HCT116 (cell line): ENCODE data around the gene TP53AIP1. TPM values are rescaled to one million over a fixed set of nuclear protein-coding genes. Genes with fewer than 3 reads are reported as not detected.

Experiments used
- ATAC-seq: fragments of 200-7000 bp; cut with Tn5 transposase; 2 replicates; pipeline ENCODE4 v1.9.1; 2020; ENCODE audit warnings: mild to moderate bottlenecking, moderate library complexity
- BruUV-seq: library from RNA; stranded (reverse); fragments of 400-500 nt; replicated peaks from 2 replicates; lab custom pipeline; 2021; lab: Mats Ljungman, UMichigan
- CTCF ChIA-PET: fragments of 300-600 bp; sonication (Branson Sonifier 250); formaldehyde crosslinking; loops from one replicate; lab custom pipeline; 2021; ENCODE audit warnings: antibody characterized with exemption; lab: Charles Lee
- POLR2A ChIA-PET: fragments of 300-600, 350-600 bp; sonication (Branson Sonifier 250); formaldehyde crosslinking; loops from one replicate; lab custom pipeline; 2021; ENCODE audit warnings: antibody characterized with exemption; lab: Charles Lee
- RAD21 ChIA-PET, 2 experiments: fragments of 300-600 bp; sonication (Branson Sonifier 250); formaldehyde crosslinking; loops; one replicate each; lab custom pipeline; 2023; ENCODE audit warnings: low total read pairs in 2 of 2; ENCODE audit not compliant: uncharacterized antibody in 2 of 2, unreplicated experiment in 2 of 2, low non-redundant PET in 1 of 2; lab: Charles Lee
- DNase-seq: peaks from one replicate; pipeline ENCODE4 v3.0.0-alpha.2; 2010; ENCODE audit warnings: low read depth, low spot score
- H2AFZ ChIP-seq: fragments of 200-600 bp; shearing (Covaris generic), sonication (generic); 2 replicates; pipeline ENCODE4 v1.6.1; 2017; ENCODE audit warnings: low read depth, mixed run types, mixed read lengths, antibody characterized with exemption, low read length; ENCODE audit not compliant: poor library complexity, severe bottlenecking
- H3K27ac ChIP-seq: 2 replicates; pipeline ENCODE4 v1.5.1; 2012; ENCODE audit warnings: low read depth, low read length
- H3K27me3 ChIP-seq: fragments of 200-600 bp; sonication (generic); 2 replicates; pipeline ENCODE4 v1.6.1; 2016; ENCODE audit warnings: mixed run types, low read length, mixed read lengths; ENCODE audit not compliant: insufficient read depth
- H3K36me3 ChIP-seq, 2 experiments: fragments of 200-500 bp in 1 of 2; fragments of 200-600 bp in 1 of 2; sonication (Bioruptor generic) in 1 of 2; sonication (generic) in 1 of 2; 2 replicates each; pipeline versions ENCODE4 v1.5.1 to v1.6.1; 2014 to 2016; ENCODE audit warnings: low read length in 2 of 2, inconsistent platforms in 1 of 2, mixed read lengths in 1 of 2, mixed run types in 1 of 2; ENCODE audit not compliant: insufficient read depth in 2 of 2, control insufficient read depth in 1 of 2
- H3K4me1 ChIP-seq, 2 experiments: fragments of 200-600 bp in 1 of 2; sonication (generic) in 1 of 2; 2 replicates each; pipeline versions ENCODE4 v1.5.1 to v1.6.1; 2012 to 2017; ENCODE audit warnings: low read length in 2 of 2, inconsistent platforms in 1 of 2, mild to moderate bottlenecking in 1 of 2, mixed read lengths in 1 of 2, mixed run types in 1 of 2, moderate library complexity in 1 of 2; ENCODE audit not compliant: insufficient read depth in 2 of 2, control insufficient read depth in 1 of 2
- H3K4me2 ChIP-seq: fragments of 200-600 bp; sonication (generic); 2 replicates; pipeline ENCODE4 v1.6.1; 2017; ENCODE audit warnings: mixed run types, low read length, mixed read lengths
- H3K4me3 ChIP-seq, 2 experiments: fragments of 200-600 bp in 1 of 2; sonication (generic) in 1 of 2; replicated peaks in 1 of 2; 2 replicates each; pipeline ENCODE4 v1.5.1; 2011 to 2016; ENCODE audit warnings: low read length in 2 of 2, control low read depth in 1 of 2, low read depth in 1 of 2, mild to moderate bottlenecking in 1 of 2, mixed read lengths in 1 of 2, mixed run types in 1 of 2
- H3K79me2 ChIP-seq: fragments of 200-600 bp; sonication (generic); 2 replicates; pipeline ENCODE4 v1.6.1; 2017; ENCODE audit warnings: mild to moderate bottlenecking, mixed run types, low read length, moderate library complexity, mixed read lengths; ENCODE audit not compliant: insufficient read depth
- H3K9ac ChIP-seq: fragments of 200-600 bp; sonication (generic); 2 replicates; pipeline ENCODE4 v1.6.1; 2016; ENCODE audit warnings: low read length, mixed read lengths
- H3K9me2 ChIP-seq: fragments of 200-600 bp; sonication (generic), shearing (Covaris generic); 2 replicates; pipeline ENCODE4 v1.6.1; 2017; ENCODE audit warnings: mixed run types, mild to moderate bottlenecking, moderate library complexity; ENCODE audit not compliant: insufficient read depth
- H3K9me3 ChIP-seq, 2 experiments: fragments of 200-500 bp in 1 of 2; fragments of 200-600 bp in 1 of 2; sonication (Bioruptor generic) in 1 of 2; sonication (generic) in 1 of 2; 2 replicates each; pipeline ENCODE4 v1.6.1; 2014 to 2017; ENCODE audit warnings: low read length in 2 of 2, mixed read lengths in 2 of 2, inconsistent platforms in 1 of 2, low read depth in 1 of 2, mild to moderate bottlenecking in 1 of 2, mixed run types in 1 of 2, moderate library complexity in 1 of 2; ENCODE audit not compliant: control insufficient read depth in 1 of 2, insufficient read depth in 1 of 2
- H4K20me1 ChIP-seq: fragments of 200-600 bp; sonication (generic), shearing (Covaris generic); 2 replicates; pipeline ENCODE4 v1.6.1; 2017; ENCODE audit warnings: mixed run types, mild to moderate bottlenecking, moderate library complexity; ENCODE audit not compliant: insufficient read depth
- CBX3 ChIP-seq: IDR thresholded peaks from 2 replicates; pipeline ENCODE4 v1.6.1; 2012; ENCODE audit warnings: low read depth
- CEBPB ChIP-seq: IDR thresholded peaks from 2 replicates; pipeline ENCODE4 v1.6.1; 2012; ENCODE audit warnings: low read depth
- CTCF ChIP-seq, 3 experiments: fragments of 200-600 bp in 1 of 3; sonication (generic) in 1 of 3; IDR thresholded peaks in 2 of 3; conservative IDR thresholded peaks in 1 of 3; 2 replicates each; pipeline ENCODE4 v1.5.1; 2012 to 2017; ENCODE audit warnings: low read depth in 2 of 3, low read length in 2 of 3, antibody characterized with exemption in 1 of 3, borderline replicate concordance in 1 of 3, control low read depth in 1 of 3, mild to moderate bottlenecking in 1 of 3, mixed read lengths in 1 of 3, mixed run types in 1 of 3, moderate library complexity in 1 of 3; ENCODE audit not compliant: insufficient read depth in 1 of 3
- EGR1 ChIP-seq: IDR thresholded peaks from 2 replicates; pipeline ENCODE4 v1.6.1; 2012; ENCODE audit warnings: low read depth
- EZH2 ChIP-seq: fragments of 200-600 bp; sonication (generic); IDR thresholded peaks from 2 replicates; pipeline ENCODE4 v1.6.1; 2017; ENCODE audit warnings: antibody characterized with exemption, mixed run types
- EZH2phosphoT487 ChIP-seq: fragments of 200-600 bp; IDR thresholded peaks from 2 replicates; pipeline ENCODE4 v1.6.1; 2018; ENCODE audit warnings: antibody characterized with exemption, borderline replicate concordance
- FOSL1 ChIP-seq: IDR thresholded peaks from 2 replicates; pipeline ENCODE4 v1.6.1; 2012; ENCODE audit warnings: low read depth
- JUND ChIP-seq: IDR thresholded peaks from 2 replicates; pipeline ENCODE4 v1.6.1; 2012
- POLR2A ChIP-seq: IDR thresholded peaks from 2 replicates; pipeline ENCODE4 v1.7.0; 2011; ENCODE audit warnings: borderline replicate concordance; ENCODE audit not compliant: insufficient read depth, insufficient read length; ENCODE audit errors: extremely low read depth
- POLR2AphosphoS5 ChIP-seq: IDR thresholded peaks from 2 replicates; pipeline ENCODE4 v1.6.1; 2011; ENCODE audit warnings: mild to moderate bottlenecking, low read depth, low read length, moderate library complexity
- SIN3A ChIP-seq: IDR thresholded peaks from 2 replicates; pipeline ENCODE4 v1.6.1; 2012; ENCODE audit warnings: low read depth
- SP1 ChIP-seq: IDR thresholded peaks from 2 replicates; pipeline ENCODE4 v1.6.1; 2012; ENCODE audit warnings: low read depth
- YY1 ChIP-seq: IDR thresholded peaks from 2 replicates; pipeline ENCODE4 v1.6.1; 2011; ENCODE audit warnings: low read length, low read depth, moderate library complexity, mild to moderate bottlenecking; ENCODE audit not compliant: insufficient replicate concordance; ENCODE audit errors: extremely low read depth
- ZBTB33 ChIP-seq: IDR thresholded peaks from 2 replicates; pipeline ENCODE4 v1.6.1; 2011; ENCODE audit warnings: mild to moderate bottlenecking, low read length, moderate library complexity; ENCODE audit not compliant: insufficient replicate concordance; ENCODE audit errors: extremely low read depth
- ZFX ChIP-seq: fragments of 450-650 bp; IDR thresholded peaks from 2 replicates; pipeline ENCODE4 v1.6.1; 2017
- intact Hi-C: fragments of 100-400 bp; cut with micrococcal nuclease; formaldehyde crosslinking; loops from 2 replicates; pipeline ENCODE4 v1.10.0; 2022
- total RNA-seq: library from RNA; stranded (reverse); gene quantifications from one replicate; pipeline ENCODE4 v1.2.1, GENCODE V29; 2021; ENCODE audit not compliant: unreplicated experiment

The TP53AIP1 gene
- total RNA-seq, 1 experiment from 2014 or later = 0.15 TPM

GRCh38 chr11:128937480-128937879, 5.2 kb downstream of the TP53AIP1 start:
- H4K20me1 ChIP-seq = no peaks in the 10 kb centered on the region
- no peak overlapping the region for H3K4me2 ChIP-seq
- H3K4me3 ChIP-seq = no peak overlapping the region
- H2AFZ ChIP-seq = no peak overlapping the region
- H3K9me2 ChIP-seq = no peaks in the 10 kb centered on the region
- no peak for ATAC-seq
- no peak for TF ChIP-seq SIN3A
- TF ChIP-seq CEBPB = no peak
- H3K4me1 ChIP-seq = no peaks in the 10 kb centered on the region
- H3K9me3 ChIP-seq = no peaks in the 10 kb centered on the region
- no peaks in the 10 kb centered on the region for H3K79me2 ChIP-seq
- CTCF ChIA-PET = interaction anchor here (0.6 kb wide), 1 partner anchor 31 kb away, joined by 3 read pairs; no protein-coding TSS in a partner anchor
- H3K9ac ChIP-seq = no peak overlapping the region
- POLR2A ChIA-PET = no interaction called here
- RAD21 ChIA-PET = no interaction called here
- no peak overlapping the region for H3K27ac ChIP-seq
- H3K27me3 ChIP-seq = no peaks in the 10 kb centered on the region
- no peak for DNase-seq
- H3K36me3 ChIP-seq = no peaks in the 10 kb centered on the region
- no TSS peak for BruUV-seq
- intact Hi-C loops = no loop called here

GRCh38 chr11:128936606-128937251, 5.9 kb downstream of the TP53AIP1 start:
- no peak overlapping the region for H2AFZ ChIP-seq
- H3K27ac ChIP-seq = no peak overlapping the region
- no peaks in the 10 kb centered on the region for H3K36me3 ChIP-seq
- ChIA-PET RAD21 (no interaction called here), CTCF (no interaction called here), POLR2A (no interaction called here)
- DNase-seq (no peak), ATAC-seq (no peak)
- no peaks in the 10 kb centered on the region for H3K79me2 ChIP-seq
- no peaks in the 10 kb centered on the region for H4K20me1 ChIP-seq
- H3K9ac ChIP-seq = no peak overlapping the region
- no peaks in the 10 kb centered on the region for H3K27me3 ChIP-seq
- H3K4me2 ChIP-seq = no peak overlapping the region
- no TSS peak for BruUV-seq
- intact Hi-C loops = no loop called here
- no peak for TF ChIP-seq YY1
- no peak for TF ChIP-seq POLR2AphosphoS5
- no peak for TF ChIP-seq ZFX
- no peak for TF ChIP-seq CBX3
- TF ChIP-seq SP1 = no peak
- no peak for TF ChIP-seq CEBPB
- TF ChIP-seq EGR1 = no peak
- no peak for TF ChIP-seq CTCF (IDR thresholded peaks at IDR 0.05 in 2 of 3, conservative IDR thresholded peaks at IDR 0.05 in 1 of 3; ENCODE audit: borderline replicate concordance in 1 of 3, insufficient read depth in 1 of 3, low read depth in 2 of 3, low read length in 2 of 3)
- no peak for TF ChIP-seq JUND
- no peak for TF ChIP-seq ZBTB33
- no peak for TF ChIP-seq EZH2phosphoT487
- TF ChIP-seq POLR2A = no peak
- no peak for TF ChIP-seq EZH2
- no peak for TF ChIP-seq FOSL1
- H3K4me1 ChIP-seq = no peaks in the 10 kb centered on the region
- H3K9me2 ChIP-seq = no peaks in the 10 kb centered on the region
- no peak overlapping the region for H3K4me3 ChIP-seq
- H3K9me3 ChIP-seq = no peaks in the 10 kb centered on the region
